NT2/D1 (cell line): ENCODE measurements around the gene RCN1.

Source experiments
- SUZ12 ChIP-seq: IDR thresholded peaks from 2 replicates; pipeline ENCODE4 v1.6.1; 2011; ENCODE audit not compliant: insufficient read length, insufficient read depth; ENCODE audit errors: extremely low read depth
- YY1 ChIP-seq: IDR thresholded peaks from 2 replicates; pipeline ENCODE4 v1.6.1; 2011; ENCODE audit not compliant: insufficient read length, insufficient read depth
- ZNF274 ChIP-seq: IDR thresholded peaks from 2 replicates; pipeline ENCODE4 v1.6.1; 2011; ENCODE audit warnings: mild to moderate bottlenecking, low read depth, low read length

- no peak for TF ChIP-seq YY1
- TF ChIP-seq ZNF274, result no peak
- no peak for TF ChIP-seq SUZ12
Measured at GRCh38 chr11:32044158-32044863, 46.6 kb upstream of the RCN1 start.
